AG09319 (cell line): ENCODE data around the gene LRGUK.

Source experiments
- DNase-seq: peaks from one replicate; pipeline ENCODE4 v3.0.0-alpha.2; 2010; ENCODE audit warnings: low read depth; ENCODE audit errors: extremely low read depth
- CTCF ChIP-seq: IDR thresholded peaks from 2 replicates; pipeline ENCODE4 v1.5.1; 2011; ENCODE audit warnings: low read depth, mild to moderate bottlenecking, inconsistent platforms, low read length, moderate library complexity

Gene LRGUK

DNA sequence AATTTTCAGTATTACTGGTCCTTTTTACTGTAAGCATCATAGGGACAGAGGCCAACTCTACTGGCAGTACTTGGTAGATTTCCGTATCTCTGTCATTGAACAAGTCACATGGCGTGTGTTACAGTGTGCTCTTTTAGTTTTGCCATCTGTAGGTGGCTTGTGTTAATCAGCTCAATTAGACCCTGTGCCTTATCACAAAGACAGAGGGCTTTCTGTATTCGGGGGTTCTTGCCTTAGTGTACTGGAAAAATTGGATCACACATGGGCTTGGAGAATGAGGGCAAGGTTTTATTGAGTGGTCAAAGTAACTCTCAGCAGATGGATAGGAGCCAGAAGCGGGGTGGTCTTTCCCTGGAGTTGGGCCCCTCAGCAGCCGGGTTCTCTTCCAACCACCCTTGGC is 21.3 kb upstream of the LRGUK start:
- no peak for DNase-seq
- no peak for TF ChIP-seq CTCF

DNA sequence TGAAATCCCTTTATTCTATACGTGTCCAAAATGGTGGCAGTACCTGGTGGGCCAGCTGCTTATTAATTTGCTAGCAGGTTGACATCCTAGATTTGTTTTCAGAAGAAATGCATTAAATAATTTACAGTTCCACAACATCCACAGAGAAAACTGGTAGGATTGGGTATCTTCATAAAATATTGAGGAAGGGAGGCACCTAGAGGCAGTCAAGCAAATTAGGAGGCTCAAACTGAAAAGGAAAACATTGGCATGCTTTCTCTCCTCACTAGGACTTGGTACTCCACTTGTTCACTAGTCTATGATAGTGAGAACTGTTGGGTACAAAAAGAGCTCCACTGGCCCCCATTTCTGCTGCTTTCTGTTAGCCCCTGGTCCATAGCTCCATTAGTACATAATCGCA is 18.3 kb upstream of the LRGUK start:
- no peak for DNase-seq
- no peak for TF ChIP-seq CTCF

GRCh38 chr7:134113655-134114054 is 13.5 kb upstream of the LRGUK start:
- no peak for DNase-seq

GRCh38 chr7:134114992-134115391 is 12.1 kb upstream of the LRGUK start:
- no peak for DNase-seq
- no peak for TF ChIP-seq CTCF

More at GRCh38 chr7:134113655-134114054, 13.5 kb upstream of the LRGUK start:
- no peak for TF ChIP-seq CTCF

GRCh38 chr7:134120405-134120804 is 6.7 kb upstream of the LRGUK start:
- no peak for TF ChIP-seq CTCF
- no peak for DNase-seq

GRCh38 chr7:134121632-134122139 is 5.5 kb upstream of the LRGUK start:
- DNase-seq = no peak
- TF ChIP-seq CTCF = no peak

GRCh38 chr7:134122980-134123379 is 4.2 kb upstream of the LRGUK start:
- no peak for DNase-seq
- no peak for TF ChIP-seq CTCF
